ENCODE measurements around the gene MKRN2OS.

Gene MKRN2OS

GRCh38 chr3:12512534-12513118 lies 32.7 kb downstream of the MKRN2OS start:
- no peak for DNase-seq

DNA sequence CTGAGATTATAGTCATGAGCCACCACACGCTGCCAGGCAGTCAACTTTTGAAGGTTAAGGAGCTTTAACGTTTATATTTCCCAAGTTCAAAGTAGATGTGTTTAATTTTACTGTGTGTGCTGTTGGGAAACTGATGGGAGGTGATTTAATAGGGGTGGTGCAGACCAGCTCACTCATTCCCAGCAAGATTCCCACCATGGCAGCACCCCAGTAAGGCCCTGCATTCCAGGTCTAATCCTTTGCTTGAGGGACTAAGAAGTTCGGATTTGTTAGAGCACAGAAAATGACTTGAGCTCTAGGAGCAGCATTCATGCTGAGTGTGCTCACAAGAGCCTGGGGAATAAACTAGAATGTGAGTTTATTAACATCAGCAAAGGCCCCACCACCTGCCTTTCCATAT lies 35.8 kb downstream of the MKRN2OS start:
- DNase-seq = no peak

DNA sequence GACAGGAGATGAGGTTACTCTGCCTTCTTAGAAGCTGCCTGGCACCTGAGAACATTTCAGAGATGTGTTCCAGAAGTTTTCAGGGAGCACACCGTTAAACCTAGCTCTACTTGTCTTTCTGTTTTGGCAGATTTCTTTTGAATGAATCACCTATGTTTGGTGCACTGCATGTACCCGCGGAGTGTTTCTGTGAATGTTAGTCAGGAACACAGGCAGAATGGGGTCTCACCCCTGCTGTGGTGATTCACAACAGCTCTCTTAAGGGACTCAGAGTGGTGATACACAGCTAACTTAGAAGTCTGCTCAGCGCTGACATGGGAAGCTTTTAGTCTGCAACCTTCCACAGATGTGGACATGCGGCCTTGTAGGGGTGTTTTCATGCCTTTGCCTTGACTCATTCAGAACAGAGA lies 37.0 kb downstream of the MKRN2OS start:
- DNase-seq = no peak

DNA sequence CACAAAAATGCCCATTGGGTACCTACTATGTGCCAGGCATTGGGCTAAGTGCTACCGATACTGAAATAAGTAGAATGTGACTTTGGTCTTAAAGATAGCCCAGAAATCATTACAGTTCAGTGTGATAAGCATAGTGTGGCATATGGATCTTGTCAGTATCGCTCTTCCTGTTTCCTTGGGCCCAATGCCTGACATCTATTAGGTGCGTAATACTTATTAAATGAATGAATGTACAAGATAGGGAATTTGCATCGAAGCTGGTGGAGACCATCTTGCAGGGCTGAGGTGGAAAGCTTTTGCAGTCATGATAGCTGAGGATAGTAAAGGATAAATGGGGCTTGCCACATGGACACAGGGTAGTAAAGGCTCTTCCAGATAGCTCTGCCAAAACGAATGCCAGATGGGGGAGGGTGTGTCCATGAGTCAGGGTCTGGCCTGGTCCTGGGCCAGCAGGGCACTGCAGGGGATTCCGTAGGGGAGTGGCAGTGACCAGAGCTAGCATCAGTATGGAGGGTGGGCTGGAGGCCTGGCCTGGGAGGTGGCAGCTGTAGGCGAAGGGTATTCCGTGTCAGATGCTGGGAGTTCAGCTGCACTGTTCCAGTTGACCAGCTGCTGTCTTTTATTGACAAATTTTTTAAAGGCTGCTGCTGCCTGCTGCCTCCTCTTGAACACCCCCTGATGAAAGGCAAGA lies 37.6 kb downstream of the MKRN2OS start:
- no peak for DNase-seq

GRCh38 chr3:12506201-12506709 lies 39.0 kb downstream of the MKRN2OS start:
- DNase-seq = no peak

DNA sequence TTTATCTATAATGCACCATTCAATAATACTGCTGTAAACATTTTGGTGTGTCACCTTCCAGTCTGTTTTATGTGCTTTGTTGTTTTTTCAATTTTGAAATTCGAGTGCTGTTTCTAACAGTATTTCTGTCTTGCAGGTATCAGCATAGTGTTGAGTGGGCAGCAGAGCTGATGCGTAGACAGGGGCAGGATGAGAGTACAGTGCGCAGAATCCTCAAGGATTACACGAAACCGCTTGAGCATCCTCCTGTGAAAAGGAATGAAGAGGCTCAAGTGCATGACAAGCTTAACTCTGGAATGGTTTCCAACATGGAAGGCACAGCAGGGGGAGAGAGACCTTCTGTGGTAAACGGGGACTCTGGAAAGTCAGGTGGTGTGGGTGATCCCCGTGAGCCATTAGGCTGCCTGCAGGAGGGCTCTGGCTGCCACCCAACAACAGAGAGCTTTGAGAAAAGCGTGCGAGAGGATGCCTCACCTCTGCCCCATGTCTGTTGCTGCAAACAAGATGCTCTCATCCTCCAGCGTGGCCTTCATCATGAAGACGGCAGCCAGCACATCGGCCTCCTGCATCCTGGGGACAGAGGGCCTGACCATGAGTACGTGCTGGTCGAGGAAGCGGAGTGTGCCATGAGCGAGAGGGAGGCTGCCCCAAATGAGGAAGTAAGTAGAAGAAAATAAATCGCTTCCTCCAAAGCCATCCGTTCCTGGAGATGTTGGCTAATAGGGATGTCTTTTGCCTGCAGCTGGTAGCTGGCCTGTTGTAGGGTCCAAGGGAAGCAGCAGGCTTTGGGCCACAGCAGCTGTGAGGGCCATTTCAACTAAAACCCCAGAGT lies 42.0 kb downstream of the MKRN2OS start:
- peak in 1 of 2 experiments; percentile 7 for DNase-seq

- DNase-seq = no peak
These were observed 43.8 kb downstream of the MKRN2OS start for GRCh38 chr3:12501360-12502020.

DNA sequence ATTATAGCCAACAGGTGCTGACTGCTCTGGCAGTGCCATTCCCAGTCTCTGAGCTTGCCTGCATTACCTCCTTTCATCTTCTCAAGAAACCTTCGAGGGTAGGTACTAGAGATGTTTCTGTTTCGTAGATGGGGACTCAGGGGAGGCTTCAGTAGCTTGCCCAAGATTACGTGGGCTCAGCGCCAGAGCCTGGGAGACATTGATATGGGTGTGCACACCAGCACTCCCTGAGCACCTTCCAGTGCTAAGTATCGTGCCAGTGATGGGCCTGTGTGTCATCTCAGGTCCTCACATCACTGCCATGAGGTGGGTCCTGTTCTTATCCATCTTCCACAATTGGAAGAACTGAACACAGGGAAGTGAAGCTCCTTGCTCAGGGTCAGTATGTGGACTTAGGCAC lies 45.8 kb downstream of the MKRN2OS start:
- DNase-seq = no peak

- no peak for DNase-seq
These were observed 48.9 kb downstream of the MKRN2OS start for GRCh38 chr3:12496453-12496761.

DNA sequence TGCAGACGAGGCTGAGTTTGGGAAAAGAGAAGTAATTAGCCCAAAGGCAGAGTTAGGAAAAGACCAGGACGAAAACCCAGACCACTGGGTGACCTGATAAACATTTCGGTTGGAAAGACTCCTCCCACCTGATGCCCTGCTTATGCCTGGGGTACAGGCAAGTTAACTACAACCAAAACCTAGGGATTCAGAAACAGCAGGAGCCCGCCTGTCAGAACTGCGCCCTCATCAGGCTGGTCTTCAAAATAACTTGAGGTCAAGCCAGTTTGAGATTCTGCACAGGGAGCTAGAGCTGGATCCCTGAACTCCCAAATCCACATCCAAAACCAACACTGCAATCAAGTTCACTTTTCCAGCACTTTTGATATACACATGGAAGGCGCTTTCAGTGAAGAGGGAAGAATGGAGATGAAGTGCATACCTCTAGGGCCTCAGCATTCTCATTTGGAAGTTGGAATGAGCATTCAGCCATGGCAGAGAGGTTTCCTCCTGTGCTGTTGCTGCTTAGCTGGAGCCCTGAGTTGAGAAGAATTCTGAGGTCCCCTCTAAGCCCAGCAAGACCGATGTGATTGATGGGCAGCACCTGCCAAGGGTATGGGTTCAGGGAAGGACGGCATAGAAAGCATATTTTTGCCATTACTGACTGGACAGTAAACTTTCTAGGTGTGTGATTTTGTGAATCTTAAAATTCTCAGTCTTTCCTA lies 49.4 kb downstream of the MKRN2OS start:
- DNase-seq = peak in 1 of 2 experiments; percentile 25

DNA sequence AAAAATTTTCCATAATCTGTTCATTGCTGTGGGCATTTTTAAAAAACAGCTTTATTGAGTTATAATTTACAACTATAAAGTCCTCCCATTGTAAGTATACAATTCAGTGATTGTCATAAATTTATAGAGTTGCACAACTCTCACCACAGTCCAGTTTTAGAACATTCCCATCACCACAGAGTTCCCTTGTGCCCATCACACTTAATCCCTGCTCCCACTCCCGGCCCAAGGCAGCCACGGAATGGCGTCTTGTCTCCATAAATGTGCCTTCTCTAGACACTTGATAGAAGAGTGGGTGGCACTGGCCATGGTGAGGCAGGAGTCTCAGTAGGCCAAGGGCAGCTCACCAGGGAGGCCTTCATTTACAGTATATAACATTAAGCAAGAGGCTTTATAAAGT lies 54.8 kb downstream of the MKRN2OS start:
- DNase-seq = no peak

- DNase-seq = no peak
These were observed 55.5 kb downstream of the MKRN2OS start for GRCh38 chr3:12489832-12490231.
